Stimulated activated CD4-positive, alpha-beta T cell treated with anti-CD3 and anti-CD28 coated beads, TNF-alpha, amount 100 ng/mL, for 24 hours (primary cell): ENCODE results near the gene PPP2R2B.
"Not testable (repeated sequence)": the region's sequence is repeated elsewhere in the genome, so short reads cannot be mapped to it uniquely, and the experiment has no call there.

Experiments used
- DNase-seq, 3 experiments: peaks; one replicate each; pipeline ENCODE4 v3.0.0-alpha.2; 2020; ENCODE audit warnings: low read depth in 3 of 3

Gene PPP2R2B

DNA sequence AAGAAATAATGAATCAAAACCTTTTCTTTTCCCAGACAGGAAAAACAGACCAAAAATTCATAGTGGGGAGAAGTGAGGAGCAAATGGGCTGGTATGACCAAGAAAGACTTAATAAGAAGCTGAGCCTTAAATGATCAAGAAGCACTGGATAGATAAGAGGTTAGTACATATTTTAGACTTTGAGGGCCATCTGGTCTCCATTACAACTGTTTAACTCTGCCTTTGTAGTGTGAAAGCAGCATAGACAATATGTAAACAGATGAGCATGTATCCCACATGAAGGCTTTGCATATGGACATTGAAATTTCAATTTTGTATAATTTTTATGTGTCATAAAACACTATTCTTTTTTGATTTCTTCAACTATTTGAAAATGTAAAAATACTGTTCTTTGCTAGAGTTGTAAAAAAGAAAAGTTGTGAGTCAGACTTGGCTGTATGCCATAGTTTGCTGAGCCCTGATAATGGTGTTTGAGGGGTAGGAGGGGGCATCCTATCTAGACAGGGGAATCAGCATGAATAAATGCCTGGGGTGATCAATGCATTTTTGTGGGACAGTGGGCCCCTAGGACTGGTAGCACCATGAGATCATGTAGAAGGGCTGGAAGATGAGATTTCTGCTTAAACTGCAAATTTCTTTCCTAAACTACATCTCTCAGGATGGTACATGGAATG lies 270.8 kb downstream of the PPP2R2B start:
- DNase-seq, result no peak

DNA sequence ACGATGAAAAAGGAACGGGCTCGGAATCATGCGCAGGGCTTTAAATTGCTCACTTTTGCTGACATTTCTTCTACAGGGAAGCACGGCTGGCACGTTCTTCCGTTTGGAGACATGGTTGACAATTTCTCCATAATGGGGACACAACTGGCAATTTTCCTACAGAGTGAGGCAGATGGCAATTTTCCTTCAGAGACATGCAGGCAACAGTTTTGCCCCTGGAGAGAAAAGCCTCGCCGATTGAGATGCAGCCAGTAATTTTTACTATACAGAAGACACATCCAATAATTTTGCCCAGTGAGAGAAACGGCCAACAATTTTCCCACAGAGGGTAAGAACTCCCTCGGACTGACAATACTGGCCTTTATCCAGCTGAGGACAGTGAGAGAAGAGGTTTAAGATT lies 271.7 kb downstream of the PPP2R2B start:
- DNase-seq, result no peak

DNA sequence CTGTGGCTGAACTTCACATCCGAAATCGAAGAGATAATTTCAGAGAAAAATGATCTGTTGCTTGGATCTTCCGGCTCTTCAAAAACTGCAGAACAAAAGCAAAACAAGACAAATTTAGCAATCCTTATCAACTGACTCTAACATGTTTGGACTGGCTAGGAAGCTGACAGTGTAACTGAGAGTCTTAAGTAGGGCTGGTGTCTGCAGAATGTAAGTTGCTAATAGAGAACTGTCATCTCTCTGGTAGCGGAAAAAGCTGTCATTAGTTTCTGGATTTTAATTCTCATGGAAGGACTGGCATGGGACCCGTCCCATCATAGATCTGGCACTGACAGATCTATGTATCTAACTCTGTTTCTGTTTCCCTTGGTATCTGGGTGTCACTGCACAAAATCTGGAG lies 278.2 kb downstream of the PPP2R2B start:
- no peak for DNase-seq

DNA sequence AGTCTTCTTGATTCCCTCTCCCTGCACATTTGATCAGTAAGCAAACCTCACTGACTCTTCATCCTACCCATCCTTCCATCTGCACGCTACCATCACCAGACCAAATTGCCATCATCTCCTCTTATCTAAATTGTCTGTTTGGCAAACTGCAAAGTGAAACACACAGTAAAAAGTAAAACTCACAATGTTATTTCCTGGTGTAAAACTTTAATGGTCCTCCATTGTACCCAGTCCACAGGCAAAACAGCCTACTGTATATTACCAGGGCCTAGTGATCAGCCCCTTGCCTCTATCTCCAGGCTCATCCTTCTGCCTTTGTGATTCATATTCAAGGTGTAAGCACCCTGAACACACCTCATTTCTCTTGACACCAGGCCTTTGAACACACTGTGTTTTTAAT lies 279.3 kb downstream of the PPP2R2B start:
- DNase-seq, result no peak

DNA sequence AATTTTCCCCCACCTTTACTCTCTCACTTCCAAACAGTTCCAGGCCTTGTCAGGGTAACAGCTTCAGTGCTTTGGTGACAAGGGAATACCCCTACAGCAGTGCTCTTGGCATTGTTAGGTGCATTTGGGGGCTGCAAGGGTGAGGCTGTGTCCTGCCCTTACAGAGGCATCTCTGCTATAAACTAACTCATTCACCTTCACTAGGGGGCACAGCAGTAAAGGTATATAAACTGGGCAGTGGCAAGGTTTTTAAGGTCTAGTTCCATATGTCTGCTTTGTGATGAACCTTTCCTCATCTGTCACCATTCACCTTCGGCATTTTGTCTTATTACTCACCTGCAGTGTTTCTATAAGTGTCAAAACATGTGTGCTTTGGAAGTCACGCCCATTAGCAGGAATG lies 283.5 kb downstream of the PPP2R2B start:
- no peak for DNase-seq

DNA sequence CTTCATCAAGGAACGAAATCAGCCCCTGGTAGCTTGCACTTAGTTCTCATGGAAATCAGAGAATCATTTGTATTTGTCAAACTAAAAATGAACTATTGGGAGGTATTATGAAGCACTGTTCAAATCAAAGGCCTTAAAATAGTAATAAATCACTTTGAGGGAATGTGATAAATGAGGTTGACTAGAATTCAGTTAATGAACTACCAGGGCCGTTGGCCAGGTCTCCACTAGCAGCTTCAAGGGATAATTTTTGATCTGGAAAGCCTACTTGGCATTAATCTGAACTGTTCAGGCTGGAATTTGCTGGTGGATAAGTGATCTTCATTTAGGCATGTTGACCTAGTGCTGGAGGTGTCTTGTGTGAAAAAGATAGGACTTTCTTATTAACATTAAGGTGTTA lies 286.2 kb downstream of the PPP2R2B start:
- no peak for DNase-seq

DNA sequence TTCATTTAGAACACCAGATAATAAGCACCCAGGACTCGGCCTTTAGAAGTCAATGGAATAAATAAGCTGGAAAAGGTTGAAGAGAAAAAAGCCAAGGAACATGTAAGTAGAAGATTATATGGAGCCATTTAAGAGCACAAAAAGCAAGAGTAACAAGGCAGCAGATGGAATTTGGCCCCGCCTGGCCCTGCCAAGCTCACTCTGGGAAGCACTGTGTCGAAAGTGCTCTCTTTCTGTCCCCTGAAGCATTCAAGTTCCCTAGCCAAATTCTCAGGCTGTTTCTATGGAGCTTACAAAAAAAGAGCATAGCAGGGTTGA lies 289.6 kb downstream of the PPP2R2B start:
- no peak for DNase-seq

DNA sequence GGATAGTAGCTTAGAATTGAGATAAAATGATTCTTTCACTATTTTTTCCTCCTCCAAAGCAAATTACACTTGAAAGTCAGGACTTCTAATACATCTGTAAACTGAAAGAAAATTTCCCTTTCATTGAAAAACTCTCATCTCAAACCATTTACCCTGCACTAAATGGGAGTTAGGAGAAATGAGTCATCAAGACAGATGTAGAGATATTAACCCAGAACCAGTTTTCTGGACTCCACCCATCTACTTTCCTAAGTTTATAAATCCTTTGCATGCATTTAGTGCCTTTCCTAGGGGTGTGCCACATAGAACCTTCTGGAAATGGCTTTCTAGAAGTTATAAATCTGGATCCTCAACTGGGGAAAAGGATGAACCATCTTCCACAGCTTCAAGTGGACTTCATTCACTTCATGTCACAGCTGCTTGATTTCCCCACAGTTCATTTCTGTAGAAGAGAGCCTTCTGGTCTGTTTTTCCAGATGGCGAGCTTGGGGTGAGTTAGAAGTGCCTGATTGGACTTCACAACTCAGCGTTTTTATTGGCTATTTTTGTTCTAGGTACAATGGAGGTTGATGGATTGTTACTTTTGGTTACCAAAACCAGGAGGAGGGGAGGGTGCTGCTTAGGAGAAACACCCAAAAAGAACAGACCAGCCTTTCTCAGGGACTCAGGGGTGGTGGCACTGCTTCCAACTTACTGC lies 290.1 kb downstream of the PPP2R2B start:
- no peak for DNase-seq

DNA sequence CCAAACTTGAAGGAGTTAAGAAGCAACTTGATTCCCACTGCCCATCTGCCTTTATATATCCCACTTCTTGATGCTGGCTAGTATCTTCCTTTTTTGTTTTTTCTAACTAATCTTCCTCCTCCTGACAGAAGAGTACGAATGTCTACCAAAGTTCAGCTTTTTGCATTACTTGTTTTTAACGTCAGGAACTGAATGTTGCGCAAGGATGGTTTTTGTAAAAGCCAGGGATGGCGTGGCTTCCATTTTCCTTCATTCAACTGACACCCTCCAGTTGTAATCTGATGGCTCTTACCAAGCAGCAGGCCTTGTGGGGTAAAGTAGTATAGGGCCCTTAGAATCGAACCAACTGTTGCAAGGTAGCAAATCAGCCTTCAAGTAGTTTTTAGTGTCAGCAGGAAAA lies 291.8 kb downstream of the PPP2R2B start:
- DNase-seq, result no peak

DNA sequence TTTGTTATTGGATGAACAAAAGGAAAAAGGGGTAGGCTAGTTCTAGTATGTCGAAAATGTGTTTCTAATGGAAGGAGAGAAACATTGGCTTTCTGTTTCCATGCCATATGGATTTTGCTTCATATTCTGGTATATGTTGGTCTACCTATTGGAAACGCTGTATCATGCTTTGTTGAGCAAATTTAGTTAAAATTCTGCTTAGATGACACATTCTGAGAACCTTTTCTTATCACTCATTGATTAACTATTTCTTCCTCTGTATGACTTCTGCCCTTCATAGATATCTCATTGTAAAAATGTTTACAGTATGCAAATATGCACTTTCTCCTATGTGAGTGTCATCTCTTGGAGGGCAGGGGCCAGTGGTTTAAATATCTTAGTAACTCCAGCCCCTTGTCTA lies 293.8 kb downstream of the PPP2R2B start:
- DNase-seq, result no peak

DNA sequence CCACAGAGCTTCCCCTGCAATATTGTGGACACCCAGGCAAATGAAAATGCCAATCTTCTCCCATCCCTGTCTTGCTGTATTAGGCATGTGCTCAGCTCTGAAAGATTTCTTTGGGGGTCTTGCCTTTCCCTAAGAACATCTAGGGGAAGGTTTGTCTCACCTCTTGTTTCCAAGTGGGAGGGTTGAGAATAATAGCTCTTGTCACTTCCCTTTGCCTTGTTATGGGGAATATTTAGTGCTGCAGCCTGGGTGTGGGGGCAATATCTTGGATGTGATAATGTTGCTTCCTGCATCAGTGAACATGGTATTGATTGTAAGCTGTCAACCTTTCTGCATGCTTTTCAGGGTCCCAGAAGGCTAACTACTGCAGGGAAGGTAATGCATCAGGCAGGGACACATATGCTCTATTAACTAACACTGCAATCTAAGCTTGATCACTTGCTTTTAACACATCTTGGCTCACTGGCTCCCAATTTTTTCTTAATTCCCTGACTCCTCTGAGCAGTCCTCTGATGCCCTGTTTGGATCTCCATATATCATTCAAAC lies 296.4 kb downstream of the PPP2R2B start:
- DNase-seq, result no peak

DNA sequence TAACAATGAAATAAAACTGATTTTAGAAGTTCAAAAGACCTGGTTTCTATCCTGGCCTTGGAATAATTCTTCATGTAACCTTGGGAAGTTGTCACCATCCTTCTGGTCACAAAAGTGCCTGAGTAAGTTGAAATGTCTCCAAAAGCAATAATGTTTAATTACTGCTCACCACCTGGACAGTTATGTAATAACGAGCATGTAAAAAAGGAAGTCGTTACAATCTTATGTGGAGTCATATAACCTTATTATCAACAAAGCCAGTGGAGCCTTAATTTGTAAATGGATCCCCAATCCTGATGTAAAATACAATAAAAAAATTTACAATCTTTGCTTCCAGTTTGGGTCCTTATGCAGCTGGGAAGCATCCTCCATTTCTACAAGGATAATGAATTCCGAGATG lies 298.3 kb downstream of the PPP2R2B start:
- DNase-seq, result no peak

DNA sequence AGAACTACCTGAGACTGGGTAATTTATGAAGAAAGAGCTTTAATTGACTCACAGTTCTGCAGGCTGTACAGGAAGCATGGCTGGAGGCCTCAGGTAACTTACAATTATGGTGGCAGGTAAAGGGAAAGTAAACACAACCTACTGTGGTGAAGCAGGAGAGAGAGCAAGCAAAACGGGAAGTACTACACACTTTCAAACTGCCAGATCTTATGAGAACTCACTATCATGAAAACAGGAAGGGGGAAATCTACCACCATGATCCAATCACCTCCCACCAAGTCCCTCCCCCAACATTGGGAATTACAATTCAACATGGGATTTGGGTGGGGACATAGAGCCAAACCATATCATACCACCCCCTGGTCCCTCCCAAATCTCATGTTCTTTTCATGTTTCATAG lies 303.8 kb downstream of the PPP2R2B start:
- DNase-seq, result no peak

DNA sequence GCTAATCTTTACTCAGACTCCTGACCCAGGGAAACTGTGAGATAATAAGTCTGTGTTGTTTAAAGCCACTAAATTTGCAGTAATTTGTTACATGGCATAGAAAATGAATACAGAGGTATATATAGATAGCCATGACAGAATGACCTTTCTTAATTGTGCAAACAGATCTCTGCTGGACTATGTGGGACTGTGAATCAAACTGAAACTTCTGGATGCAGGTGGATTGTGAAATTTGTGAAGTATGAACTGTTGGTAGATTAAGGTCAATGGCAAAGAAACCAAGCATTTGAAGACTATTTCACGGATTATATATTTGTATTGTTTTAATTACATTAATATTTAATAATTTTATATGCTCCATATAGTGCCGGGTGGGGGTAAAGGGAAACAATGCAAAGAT lies 310.4 kb downstream of the PPP2R2B start:
- no peak for DNase-seq

DNA sequence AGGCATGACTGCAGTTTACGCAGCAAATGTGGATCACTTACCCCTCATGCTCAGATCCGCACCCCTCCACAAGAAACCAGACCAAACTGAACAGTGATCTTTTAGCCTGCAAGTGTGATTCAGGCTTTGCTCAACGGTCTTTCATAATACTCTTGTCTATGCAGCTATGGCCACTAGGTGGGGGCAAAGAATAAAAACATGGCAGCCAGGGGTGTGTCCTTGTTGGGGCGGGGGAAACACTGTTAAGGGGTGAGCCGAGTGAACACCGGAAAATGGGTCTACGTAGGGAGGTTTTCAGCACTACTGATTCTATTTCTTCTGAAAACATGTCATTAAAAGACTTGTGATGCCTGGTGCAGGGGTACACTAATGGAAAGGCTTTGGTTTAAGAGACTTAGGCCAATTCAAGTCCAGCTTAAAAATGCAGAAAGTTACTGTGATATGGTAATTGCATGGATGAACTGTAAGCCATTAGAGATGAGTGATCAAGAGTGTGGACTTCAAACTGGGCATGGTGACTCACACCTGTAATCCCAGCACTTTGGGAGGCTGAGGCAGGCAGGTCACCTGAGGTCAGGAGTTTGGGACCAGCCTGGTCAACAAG lies 312.7 kb downstream of the PPP2R2B start:
- DNase-seq, result peak; percentile 8 to 32 (median 12)

DNA sequence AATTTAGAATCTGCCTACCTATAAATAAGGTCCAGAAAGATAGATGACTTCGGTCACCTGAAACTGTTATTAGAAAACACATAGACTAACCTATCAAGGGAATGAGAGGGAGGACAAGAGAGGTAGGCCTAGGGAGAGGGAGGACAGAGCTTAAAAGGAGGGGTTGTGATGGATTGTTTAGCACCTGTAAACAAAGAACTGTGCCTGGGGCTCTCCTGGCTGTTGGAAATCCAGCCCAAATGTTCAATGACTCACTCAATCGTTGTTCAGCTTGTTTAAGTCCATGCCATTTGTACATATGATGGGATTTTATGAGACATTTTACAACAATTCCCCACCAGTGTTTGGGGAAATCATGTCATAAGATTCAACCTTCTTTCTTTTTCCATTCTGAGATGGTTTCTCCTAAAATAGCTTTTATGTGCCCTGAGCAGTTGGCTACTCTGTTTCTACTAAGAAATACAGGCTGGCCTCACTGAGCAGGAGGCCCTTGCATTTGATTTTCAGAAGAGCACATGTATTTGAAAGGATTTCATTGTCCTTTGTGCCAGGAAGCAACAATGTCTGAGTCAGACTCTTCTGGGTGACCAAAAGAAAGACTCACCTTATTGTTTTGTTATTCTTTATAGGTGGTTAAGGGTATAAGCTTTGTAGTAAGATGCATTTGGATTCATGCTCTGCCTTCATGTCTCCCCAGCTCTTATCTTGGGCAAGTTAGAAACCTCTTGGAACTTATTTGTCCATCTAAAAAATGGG lies 314.4 kb downstream of the PPP2R2B start:
- no peak for DNase-seq

DNA sequence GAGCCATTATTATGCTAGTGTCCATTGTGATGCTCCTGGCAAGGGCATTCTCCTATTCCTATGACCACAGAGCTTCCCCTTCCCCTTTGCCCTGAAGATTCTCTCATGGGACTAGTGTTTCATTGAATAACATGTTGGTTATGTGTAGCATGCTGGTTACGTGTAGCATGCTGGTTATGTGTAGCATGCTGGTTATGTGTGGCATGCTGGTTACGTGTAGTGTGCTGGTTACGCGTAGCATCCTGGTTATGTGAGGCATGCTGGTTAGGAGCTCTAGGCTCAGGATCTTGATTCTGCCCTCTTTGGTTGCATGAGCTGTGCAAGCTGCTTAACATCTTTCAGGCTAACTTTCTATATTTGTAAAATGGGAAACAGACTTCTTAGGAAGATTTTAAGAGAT lies 316.1 kb downstream of the PPP2R2B start:
- DNase-seq, result no peak

DNA sequence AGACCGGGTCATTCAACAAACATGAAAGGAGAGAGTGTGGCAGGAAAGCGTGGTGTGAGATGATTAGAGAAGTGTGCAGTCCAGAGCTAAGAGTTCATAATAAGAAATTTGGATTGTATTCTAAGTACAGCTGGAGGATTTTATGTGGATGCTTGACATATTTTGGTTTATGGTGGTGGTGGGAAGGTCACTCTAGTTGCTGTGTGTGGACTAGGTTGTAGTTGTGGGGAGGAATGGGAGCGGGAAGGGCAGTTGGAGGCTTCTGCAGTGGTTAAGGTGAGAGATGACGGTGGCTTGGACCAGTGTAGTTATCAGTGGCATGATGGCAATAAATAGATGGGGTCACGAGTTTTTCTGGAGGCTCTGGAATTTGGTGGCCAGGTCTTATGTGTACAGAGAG lies 316.8 kb downstream of the PPP2R2B start:
- DNase-seq, result no peak

DNA sequence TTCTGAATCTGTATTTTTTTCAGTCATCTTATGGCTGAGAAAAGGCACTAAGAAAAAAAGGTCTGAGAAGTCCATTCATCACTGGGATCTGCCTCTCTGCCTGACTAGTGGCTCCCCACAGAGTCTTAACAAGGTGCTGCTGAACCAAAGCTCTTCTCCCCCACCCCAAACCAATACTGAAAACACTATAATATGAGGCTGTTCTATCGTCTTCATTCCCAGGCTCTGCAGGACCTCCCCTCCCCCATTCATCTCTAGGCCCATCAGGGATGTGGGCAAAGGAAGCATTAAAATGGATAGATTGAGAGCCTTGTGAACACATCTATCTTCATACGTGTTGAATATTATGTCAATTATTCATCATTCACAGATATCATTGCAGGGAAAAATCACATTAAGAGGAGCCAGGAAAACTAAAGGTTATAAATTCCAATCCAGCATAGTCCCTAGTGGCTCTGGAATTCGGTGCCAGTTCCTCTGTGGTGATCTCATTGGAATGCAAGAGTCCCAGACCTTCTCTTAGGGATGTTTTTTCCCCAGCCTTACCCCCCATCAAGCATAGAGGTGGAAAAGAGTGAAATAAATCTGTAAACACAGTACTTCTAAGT lies 318.2 kb downstream of the PPP2R2B start:
- no peak for DNase-seq

DNA sequence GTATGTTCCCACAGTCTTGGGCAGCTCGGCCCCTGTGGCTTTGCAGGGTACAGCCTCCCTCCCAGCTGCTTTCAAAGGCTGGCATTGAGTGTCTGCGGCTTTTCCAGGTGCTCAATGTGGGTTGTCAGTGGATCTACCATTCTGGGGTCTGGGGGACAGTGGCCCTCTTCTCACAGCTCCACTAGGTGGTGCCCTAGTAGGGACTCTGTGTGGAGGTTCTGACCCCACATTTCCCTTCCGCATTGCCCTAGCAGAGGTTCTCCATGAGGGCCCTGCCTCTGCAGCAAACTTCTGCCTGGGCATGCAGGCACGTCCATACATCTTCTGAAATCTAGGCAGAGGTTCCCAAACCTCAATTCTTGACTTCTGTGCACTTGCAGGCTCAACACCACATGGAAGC lies 321.7 kb downstream of the PPP2R2B start:
- not testable (repeated sequence) for DNase-seq

DNA sequence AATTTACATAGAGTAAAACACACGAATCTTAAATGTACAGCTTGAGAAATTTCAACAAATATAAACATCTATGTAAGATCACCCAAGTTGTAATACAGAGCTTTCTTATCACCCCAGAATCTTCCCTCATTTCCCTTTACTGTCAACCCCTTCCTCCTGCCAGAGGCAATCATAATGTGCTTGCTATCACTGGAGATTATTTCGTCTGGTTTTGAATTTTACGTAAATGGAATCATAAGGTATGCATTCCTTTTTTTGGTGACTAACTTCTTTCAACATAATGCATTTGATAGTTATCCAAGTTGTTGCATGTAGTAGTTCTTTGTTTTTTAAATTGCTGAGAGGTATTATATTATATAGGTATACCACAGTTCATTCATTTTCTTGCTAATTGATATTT lies 325.1 kb downstream of the PPP2R2B start:
- DNase-seq, result no peak

DNA sequence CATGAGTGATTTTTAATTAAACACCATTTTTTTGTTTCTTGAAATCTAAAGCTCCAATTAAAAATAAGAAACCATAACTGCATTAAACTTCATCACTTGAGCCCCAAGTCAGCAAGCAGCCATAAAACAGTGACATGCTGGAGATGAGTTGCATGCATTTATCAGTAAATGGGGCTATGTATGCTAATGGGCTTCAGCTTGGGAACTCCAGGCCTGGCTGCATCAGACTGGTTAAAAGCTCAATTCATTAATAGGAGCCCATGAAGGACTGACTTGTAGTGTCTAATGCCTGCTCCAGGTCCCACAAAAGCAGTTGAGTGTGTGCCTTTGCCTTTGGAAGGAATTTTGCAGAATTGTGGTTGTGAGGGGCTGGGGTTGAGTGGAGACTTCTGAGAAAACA lies 328.9 kb downstream of the PPP2R2B start:
- no peak for DNase-seq
